Measurements from ENCODE around the gene MINDY4.

MINDY4 gene

GRCh38 chr7:30778255-30779025, 7.2 kb downstream of the MINDY4 start:
- POLR2A ChIA-PET: no interaction called here
- no peak for DNase-seq (ENCODE audit: extremely low spot score)
- TF ChIP-seq CTCF (IDR thresholded peaks at IDR 0.05; ENCODE audit: control extremely low read depth, extremely low read depth, low read depth, missing control alignments): no peak
- CTCF ChIA-PET: interaction anchor here (0.7 to 0.9 kb wide), 2 partner anchors 9 to 10 kb away, joined by 3 read pairs; no protein-coding TSS in a partner anchor

GRCh38 chr7:30779574-30779973, 8.4 kb downstream of the MINDY4 start:
- no peak for DNase-seq (ENCODE audit: extremely low spot score)
- no peak for TF ChIP-seq CTCF (IDR thresholded peaks at IDR 0.05; ENCODE audit: control extremely low read depth, extremely low read depth, low read depth, missing control alignments)
- CTCF ChIA-PET: interaction anchor here (1.2 to 2.0 kb wide), 2 partner anchors 7 to 11 kb away, joined by 3 to 7 read pairs; no protein-coding TSS in a partner anchor
- POLR2A ChIA-PET: no interaction called here

GRCh38 chr7:30780941-30781340, 9.7 kb downstream of the MINDY4 start:
- POLR2A ChIA-PET: no interaction called here
- TF ChIP-seq CTCF (IDR thresholded peaks at IDR 0.05; ENCODE audit: control extremely low read depth, extremely low read depth, low read depth, missing control alignments): no peak
- CTCF ChIA-PET: interaction anchor here (1.2 to 2.0 kb wide), 2 partner anchors 9 to 10 kb away, joined by 3 to 7 read pairs; no protein-coding TSS in a partner anchor
- DNase-seq (ENCODE audit: extremely low spot score): no peak

- no peak for DNase-seq (ENCODE audit: extremely low spot score)
- ChIA-PET CTCF (interaction anchor here (0.6 to 2.0 kb wide), 3 partner anchors 9 to 54 kb away, joined by 3 to 8 read pairs (median 3); no protein-coding TSS in a partner anchor), POLR2A (no interaction called here)
- no peak for TF ChIP-seq CTCF (IDR thresholded peaks at IDR 0.05; ENCODE audit: control extremely low read depth, extremely low read depth, low read depth, missing control alignments)
These were observed 11.5 kb downstream of the MINDY4 start for GRCh38 chr7:30782690-30783089.

GRCh38 chr7:30785786-30786185, 14.6 kb downstream of the MINDY4 start:
- no peak for DNase-seq (ENCODE audit: extremely low spot score)
- ChIA-PET CTCF (interaction anchor here (0.9 to 2.1 kb wide), 2 partner anchors 14 to 25 kb away, joined by 3 to 5 read pairs; no protein-coding TSS in a partner anchor), POLR2A (no interaction called here)
- TF ChIP-seq CTCF (IDR thresholded peaks at IDR 0.05; ENCODE audit: control extremely low read depth, extremely low read depth, low read depth, missing control alignments): no peak

GRCh38 chr7:30787486-30787885, 16.3 kb downstream of the MINDY4 start:
- ChIA-PET POLR2A (no interaction called here), CTCF (interaction anchor here (1.2 to 2.7 kb wide), 4 partner anchors 9 to 72 kb away, joined by 3 to 8 read pairs (median 4); no protein-coding TSS in a partner anchor)
- DNase-seq (ENCODE audit: extremely low spot score): no peak
- TF ChIP-seq CTCF (IDR thresholded peaks at IDR 0.05; ENCODE audit: control extremely low read depth, extremely low read depth, low read depth, missing control alignments): no peak
